NCI-H2107 (cell line): ENCODE measurements around the gene ABCG1.

Experiments
- DNase-seq: peaks from one replicate; lab custom pipeline; 2025; lab: John Stamatoyannopoulos, UW

ABCG1 gene

DNA sequence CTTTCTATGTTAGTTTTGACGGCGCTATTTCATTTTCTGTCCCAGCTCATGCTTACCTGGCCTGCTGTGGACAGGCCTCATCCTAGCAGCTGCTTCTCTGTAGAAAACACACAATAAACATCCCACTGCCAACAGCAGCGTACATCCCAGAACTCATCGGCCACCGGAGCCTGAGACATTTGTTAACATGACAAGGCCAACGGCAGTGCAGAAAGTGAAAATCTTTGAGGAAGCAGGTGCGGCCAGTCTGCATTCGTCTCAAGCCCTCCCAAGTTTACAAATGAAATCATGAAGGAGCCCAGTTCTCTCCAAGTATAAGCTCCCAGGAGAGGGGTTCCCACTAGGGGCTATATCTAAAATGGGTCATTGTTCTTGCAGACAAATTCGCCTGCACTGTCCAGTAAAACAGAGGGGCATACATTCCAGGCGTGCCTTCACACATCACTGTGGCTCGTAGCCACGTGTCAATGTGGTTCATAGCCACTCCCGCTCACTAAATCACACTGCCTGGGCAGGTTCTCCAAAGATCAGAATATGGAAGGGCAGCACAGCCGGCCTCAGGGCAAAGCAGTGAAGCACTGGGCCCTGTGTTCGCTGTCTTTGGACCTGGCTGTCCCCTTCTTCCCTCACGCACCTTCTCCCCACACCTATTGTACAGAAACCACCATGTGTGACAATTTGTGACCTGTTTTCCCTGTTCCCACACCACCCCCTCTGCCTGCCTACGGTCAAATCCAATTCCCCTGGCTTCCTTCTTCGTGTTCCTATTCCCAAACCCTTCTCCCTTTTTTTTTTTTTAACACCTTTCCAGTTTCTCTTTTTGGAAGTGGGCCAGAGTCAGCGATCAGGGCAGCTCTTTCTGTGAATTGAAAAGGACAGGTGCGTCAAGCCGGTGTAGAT is 27.0 kb upstream of the ABCG1 start:
- DNase-seq: no peak

DNA sequence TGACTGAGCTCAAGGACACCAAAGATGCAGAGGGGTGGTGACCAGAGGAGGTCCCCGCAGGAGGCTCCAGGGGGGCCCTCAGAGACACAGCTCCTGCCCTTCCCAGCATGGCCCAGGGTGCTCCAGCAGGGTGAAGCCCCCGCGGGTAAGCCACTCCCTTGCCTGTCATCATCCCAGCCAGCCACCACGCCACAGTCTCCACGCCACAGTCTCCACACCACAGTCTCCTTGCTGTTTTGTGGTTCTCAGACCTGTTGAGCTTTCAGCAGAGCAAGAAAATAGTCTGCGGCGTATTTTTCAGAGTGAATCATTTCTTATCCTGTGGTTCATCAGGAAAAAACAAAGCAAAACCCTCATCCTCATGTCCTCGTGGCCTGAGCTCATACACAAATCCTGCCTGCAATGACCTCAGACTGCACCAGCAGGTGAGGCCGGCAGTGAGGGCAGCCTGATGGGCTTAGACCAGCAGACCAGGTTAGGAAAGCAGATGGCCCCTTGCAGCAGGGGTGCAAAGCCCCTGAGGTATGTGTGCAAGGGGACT is 25.7 kb upstream of the ABCG1 start:
- no peak for DNase-seq

- no peak for DNase-seq
Measured at GRCh38 chr21:42193721-42194120, 25.2 kb upstream of the ABCG1 start.

DNA sequence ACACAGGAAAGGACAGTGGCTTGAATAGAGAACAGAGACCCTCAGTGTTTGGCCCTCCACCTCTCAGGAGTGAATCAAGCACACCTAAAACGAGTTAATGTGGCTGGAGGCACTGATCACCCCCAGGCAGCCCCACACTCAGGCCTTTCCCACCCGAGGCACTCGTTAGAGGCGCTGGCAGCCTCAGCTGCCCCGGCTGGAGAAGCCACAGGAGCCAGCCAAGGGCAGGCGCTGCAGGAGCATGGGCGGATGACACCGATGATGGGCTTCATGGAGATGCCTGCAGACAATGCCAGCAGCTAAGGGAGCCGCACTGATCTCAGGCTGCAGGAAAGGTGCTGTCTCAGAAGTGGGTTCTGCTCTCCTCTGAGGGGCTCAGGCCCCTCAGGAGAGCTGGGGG is 24.1 kb upstream of the ABCG1 start:
- DNase-seq: no peak

GRCh38 chr21:42195378-42196031 is 23.4 kb upstream of the ABCG1 start:
- no peak for DNase-seq

GRCh38 chr21:42198929-42199867 is 19.7 kb upstream of the ABCG1 start:
- DNase-seq: no peak

GRCh38 chr21:42199868-42200463 is 19.0 kb upstream of the ABCG1 start:
- DNase-seq: no peak

GRCh38 chr21:42200906-42201614 is 17.9 kb upstream of the ABCG1 start:
- no peak for DNase-seq

DNA sequence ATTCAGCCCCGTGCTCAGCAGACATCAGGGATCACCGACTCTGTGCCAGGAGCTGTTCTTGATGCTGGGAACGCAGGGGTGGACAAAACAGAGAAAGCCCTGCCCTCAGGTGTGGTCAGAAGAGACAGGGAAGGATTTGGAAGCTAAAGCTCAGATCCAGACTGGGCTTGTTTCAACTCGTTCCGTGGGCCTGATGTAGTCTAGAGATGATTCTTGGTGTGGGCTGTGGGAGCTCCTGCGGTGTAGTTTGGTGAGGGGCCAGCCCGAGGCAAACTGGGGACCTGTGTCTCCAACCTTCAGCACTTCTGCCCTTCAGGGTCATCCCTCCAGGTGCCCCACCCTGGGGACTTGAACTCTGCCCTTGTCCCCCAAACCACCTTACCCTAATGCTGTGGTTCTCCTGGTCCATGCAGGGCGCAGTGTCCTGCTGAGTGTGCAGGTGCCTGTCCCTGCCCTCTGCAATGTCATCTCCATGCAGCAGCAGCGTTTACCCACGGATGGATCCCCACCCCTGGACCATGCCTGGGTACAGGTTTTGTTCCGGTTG is 17.3 kb upstream of the ABCG1 start:
- DNase-seq: no peak

DNA sequence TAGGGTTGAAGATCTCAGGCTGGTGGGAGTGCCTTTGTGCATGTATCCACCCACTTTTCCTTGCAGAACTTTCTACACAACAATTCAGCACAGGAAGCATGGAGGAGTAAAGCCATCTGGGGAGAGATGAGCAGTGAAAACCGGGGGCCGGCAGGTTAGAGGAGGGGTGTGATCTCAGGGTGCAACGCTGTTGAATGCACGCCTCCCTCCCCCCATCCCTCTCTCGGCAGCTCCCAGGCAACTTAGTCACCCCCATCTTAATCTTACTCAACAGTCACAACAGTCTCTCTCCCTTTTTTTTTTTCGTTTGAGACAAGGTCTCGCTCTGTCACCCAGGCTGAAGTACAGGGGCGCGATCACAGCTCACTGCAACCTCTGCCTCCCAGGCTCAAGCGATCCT is 16.6 kb upstream of the ABCG1 start:
- no peak for DNase-seq

DNA sequence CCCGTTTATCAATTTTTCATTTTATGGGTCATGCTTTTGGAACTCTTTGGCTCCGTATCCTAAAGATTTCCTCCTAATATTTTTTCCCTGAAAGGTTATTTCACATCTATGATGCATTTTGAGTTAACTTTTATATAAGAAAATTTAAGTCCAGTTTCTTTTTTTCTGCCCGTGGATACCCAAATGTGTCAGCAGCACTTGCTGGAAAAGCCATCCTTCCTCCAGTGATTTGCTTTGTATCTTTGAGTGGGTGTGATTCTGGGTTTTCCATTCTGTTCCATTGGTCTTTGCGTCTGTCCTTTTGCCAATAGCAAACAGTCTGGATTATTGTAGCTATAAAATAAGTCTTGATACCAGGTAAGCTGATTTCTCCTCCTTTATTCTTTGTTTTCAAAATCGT is 15.6 kb upstream of the ABCG1 start:
- no peak for DNase-seq

DNA sequence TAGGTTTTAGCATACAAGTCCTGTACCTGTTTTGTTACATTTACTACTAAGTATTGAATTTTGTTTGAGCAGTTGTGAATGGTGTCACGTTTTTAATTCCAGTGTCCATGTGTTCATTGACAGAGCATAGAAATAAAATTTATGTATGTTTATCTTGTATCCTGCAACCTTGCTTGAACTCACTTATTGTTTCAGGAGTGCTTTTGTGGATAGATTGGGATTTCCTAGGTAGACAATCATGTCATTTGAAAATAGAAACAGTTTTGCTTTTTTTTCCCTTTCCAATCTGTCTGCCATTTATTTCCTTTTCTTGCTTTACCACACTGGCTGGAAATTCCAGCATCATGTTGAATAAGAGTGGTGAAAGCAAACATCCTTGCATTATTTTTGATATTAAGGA is 15.0 kb upstream of the ABCG1 start:
- no peak for DNase-seq

- no peak for DNase-seq
Measured at GRCh38 chr21:42207426-42207825, 11.5 kb upstream of the ABCG1 start.

DNA sequence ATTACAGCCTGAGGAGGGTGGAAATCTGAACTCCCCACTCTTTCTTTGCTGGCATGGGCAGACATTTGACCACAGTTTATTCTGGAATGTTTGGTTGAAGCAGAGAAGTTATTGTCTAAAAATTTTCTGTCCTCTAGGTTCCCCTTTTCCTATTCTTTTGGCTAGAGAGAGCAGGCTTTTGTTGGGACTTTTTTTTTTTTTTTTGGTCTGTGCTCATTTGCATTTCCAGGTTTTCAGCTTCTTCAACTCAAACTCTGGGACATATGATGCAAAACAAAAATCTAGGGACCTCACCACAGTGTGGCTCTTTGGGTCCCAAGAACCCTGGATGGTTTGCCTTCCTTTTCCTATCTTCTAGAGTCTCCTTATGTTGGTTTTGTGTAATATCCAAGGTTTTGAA is 10.9 kb upstream of the ABCG1 start:
- no peak for DNase-seq

DNA sequence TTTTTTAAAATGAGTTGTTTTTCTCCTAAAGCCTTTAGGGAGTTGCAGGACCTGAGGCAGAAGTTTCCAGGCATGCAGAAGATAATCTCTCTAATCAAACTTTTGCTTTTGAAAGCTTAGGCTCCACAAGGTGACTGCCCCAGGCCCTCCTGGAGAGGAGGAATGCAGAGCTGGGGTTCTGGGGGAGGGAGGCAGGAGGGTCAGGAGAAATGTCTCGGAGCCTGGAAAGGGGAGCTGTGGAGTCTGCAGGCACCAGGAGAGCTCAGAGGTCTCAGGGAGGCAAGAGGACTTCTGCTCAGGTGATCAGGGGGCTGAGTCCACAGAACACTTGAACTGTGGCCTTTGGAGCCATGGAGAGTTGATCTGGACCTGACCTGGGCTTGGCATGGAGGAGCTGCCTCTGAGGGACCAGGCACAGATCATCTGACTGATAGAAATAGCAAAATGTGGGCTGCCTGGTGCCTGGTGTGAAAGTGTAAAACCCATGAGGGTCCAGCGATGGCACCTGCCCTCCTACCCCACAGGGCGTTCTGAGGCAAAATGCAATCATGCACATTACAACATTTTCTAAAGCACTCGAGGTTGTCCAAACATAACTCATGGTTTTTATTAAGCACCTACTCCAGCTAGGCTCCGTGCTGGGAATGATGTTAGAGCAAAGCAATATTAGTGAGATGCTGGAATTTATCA is 10.0 kb upstream of the ABCG1 start:
- no peak for DNase-seq

- no peak for DNase-seq
Measured at GRCh38 chr21:42209801-42210479, 9.0 kb upstream of the ABCG1 start.

GRCh38 chr21:42212266-42212665 is 6.7 kb upstream of the ABCG1 start:
- DNase-seq: no peak

DNA sequence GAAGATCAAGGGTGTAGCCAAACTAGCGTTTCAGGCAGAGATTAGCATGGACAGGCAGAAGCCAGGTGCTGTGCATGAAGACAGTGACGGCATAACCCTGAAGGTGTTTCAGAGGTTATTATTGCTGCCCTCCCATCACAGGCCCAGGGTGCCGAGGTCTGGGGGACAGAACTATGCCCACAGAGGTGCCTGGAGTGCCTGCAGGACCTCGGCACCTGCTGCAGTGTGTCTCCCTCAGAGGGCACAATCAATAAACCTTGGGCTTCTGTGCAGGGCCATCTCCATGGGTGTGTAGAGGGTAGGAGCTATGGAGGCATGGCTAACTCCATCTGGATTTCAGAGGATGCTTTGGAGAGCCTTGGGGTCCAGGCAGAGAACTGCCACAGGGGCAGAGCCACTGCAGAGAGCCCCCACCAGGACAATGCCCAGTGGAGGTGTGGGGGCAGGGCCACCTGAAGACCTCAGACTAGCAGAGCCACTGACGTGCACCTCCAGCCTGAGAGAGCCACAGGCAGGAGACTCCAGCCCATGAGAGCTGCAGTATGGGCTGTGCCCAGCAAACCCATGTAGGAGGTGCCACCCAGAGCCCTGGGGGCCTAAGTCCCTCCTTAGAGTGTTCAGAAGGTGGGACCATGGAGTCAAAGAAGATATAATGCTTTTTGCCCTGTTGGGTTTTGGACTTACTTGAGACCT is 5.7 kb upstream of the ABCG1 start:
- DNase-seq: no peak
